GM18870 (cell line): ENCODE data around the gene AMN.

Experiments used
- ATAC-seq: cut with Tn5 transposase; IDR thresholded peaks from one replicate; pipeline ENCODE4 v1.9.1; 2021; ENCODE audit warnings: moderate library complexity; ENCODE audit not compliant: unreplicated experiment

AMN gene

GRCh38 chr14:102943454-102943853 lies 21.0 kb downstream of the AMN start:
- ATAC-seq: no peak

- no peak for ATAC-seq
Measured at GRCh38 chr14:102943979-102944378, 21.5 kb downstream of the AMN start.

GRCh38 chr14:102944448-102945330 lies 22.2 kb downstream of the AMN start:
- ATAC-seq: no peak

- no peak for ATAC-seq
Measured at GRCh38 chr14:102945346-102946130, 23.1 kb downstream of the AMN start.

- no peak for ATAC-seq
Measured at GRCh38 chr14:102947321-102948103, 25.0 kb downstream of the AMN start.

GRCh38 chr14:102948698-102949061 lies 26.2 kb downstream of the AMN start:
- no peak for ATAC-seq

GRCh38 chr14:102949062-102949800 lies 26.8 kb downstream of the AMN start:
- no peak for ATAC-seq

GRCh38 chr14:102949801-102950451 lies 27.5 kb downstream of the AMN start:
- ATAC-seq: no peak

- ATAC-seq: no peak
Measured at GRCh38 chr14:102951034-102951433, 28.6 kb downstream of the AMN start.

GRCh38 chr14:102951799-102952198 lies 29.3 kb downstream of the AMN start:
- no peak for ATAC-seq

- ATAC-seq: no peak
Measured at GRCh38 chr14:102952276-102952675, 29.8 kb downstream of the AMN start.

- ATAC-seq: no peak
Measured at GRCh38 chr14:102953100-102953499, 30.6 kb downstream of the AMN start.

- no peak for ATAC-seq
Measured at GRCh38 chr14:102954081-102954789, 31.8 kb downstream of the AMN start.

GRCh38 chr14:102955636-102956408 lies 33.4 kb downstream of the AMN start:
- no peak for ATAC-seq

- no peak for ATAC-seq
Measured at GRCh38 chr14:102957222-102957621, 34.8 kb downstream of the AMN start.

- no peak for ATAC-seq
Measured at GRCh38 chr14:102958461-102958860, 36.0 kb downstream of the AMN start.

GRCh38 chr14:102962111-102962627 lies 39.7 kb downstream of the AMN start:
- ATAC-seq: no peak

- no peak for ATAC-seq
Measured at GRCh38 chr14:102964152-102964730, 41.8 kb downstream of the AMN start.
